ENCODE results near the gene NUP210.

The NUP210 gene

DNA sequence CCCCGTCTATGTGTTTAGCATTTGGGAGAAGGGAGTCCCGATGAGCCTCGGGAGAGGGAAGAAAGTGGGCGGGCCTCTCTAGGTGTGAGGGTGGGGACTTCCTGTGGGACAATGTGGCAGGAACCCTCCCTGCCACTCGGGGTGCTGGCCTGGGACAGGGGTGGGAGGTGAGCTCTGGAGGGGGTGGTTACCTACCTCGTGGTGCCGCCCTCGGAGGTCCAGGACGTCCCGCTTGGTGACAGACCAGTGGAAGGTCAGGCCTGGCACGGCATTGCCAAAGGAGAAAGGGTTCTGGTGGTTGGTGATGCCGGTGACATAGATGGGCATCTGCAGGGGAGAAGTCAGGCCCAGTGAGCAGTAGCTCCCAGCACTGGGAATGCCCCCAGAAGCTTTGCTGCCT lies 83.5 kb downstream of the NUP210 start:
- no peaks in the 10 kb centered on the region for H3K27me3 ChIP-seq (ENCODE audit: insufficient read depth, low read length, poor library complexity)
- no peak overlapping the region for H2AFZ ChIP-seq (ENCODE audit: low read depth, low read length)
- no peaks in the 10 kb centered on the region for H3K4me1 ChIP-seq (ENCODE audit: insufficient read depth, low read length)
- H3K4me3 ChIP-seq (ENCODE audit: low read depth in 1 of 2, low read length in 2 of 2), result no peak overlapping the region
- no peak for ATAC-seq (ENCODE audit: insufficient read depth, low read depth)
- no peak for TF ChIP-seq EZH2 (IDR thresholded peaks at IDR 0.05; ENCODE audit: borderline replicate concordance, low read depth, low read length, severe bottlenecking)
- TF ChIP-seq, protein P1, sequence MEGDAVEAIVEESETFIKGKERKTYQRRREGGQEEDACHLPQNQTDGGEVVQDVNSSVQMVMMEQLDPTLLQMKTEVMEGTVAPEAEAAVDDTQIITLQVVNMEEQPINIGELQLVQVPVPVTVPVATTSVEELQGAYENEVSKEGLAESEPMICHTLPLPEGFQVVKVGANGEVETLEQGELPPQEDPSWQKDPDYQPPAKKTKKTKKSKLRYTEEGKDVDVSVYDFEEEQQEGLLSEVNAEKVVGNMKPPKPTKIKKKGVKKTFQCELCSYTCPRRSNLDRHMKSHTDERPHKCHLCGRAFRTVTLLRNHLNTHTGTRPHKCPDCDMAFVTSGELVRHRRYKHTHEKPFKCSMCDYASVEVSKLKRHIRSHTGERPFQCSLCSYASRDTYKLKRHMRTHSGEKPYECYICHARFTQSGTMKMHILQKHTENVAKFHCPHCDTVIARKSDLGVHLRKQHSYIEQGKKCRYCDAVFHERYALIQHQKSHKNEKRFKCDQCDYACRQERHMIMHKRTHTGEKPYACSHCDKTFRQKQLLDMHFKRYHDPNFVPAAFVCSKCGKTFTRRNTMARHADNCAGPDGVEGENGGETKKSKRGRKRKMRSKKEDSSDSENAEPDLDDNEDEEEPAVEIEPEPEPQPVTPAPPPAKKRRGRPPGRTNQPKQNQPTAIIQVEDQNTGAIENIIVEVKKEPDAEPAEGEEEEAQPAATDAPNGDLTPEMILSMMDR (IDR thresholded peaks at IDR 0.05; ENCODE audit: borderline replicate concordance, extremely low read depth, low read length, poor library complexity, severe bottlenecking), result no peak
- H3K9ac ChIP-seq (ENCODE audit: low read depth, low read length), result no peak overlapping the region
- peaks cover 100% of the 10 kb centered on the region for H3K36me3 ChIP-seq (ENCODE audit: insufficient read depth, low read length)
- H4K20me1 ChIP-seq (ENCODE audit: insufficient read depth, low read length), result no peaks in the 10 kb centered on the region
- no peaks in the 10 kb centered on the region for H3K9me3 ChIP-seq (ENCODE audit: insufficient read depth, low read length, severe bottlenecking)
- peak overlapping the region; percentile 58 for H3K27ac ChIP-seq (ENCODE audit: low read length)
- no peak for DNase-seq
- no peak overlapping the region for H3K4me2 ChIP-seq (ENCODE audit: insufficient read depth, low read length)
- 0 out of 2 replicates have a peak, but pooled peaks cover 5% of the 10 kb centered on the region for H3K79me2 ChIP-seq (ENCODE audit: insufficient read depth, low read length)

DNA sequence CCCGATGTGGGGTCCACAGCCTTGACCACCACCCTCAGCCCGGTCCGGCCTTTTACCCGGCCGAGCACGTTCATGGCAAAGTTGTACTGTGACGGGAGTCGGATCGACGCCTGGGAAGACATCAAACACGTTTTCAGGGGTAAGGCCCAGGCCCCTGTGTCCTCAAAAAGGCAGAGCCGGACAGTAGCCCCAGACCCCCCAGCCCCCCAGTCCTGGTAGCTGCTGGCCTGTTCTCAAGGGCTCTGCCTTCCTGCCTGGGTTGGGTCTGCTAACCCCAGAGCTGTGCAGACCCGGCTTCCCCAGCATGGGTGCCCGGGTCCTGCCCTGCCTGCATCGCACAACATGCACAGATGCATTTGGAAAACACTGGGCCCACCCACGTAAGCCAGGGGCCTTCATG lies 84.6 kb downstream of the NUP210 start:
- ATAC-seq (ENCODE audit: insufficient read depth, low read depth), result no peak
- Histone ChIP-seq H3K4me3 (ENCODE audit: low read depth in 1 of 2, low read length in 2 of 2) (no peak overlapping the region), H3K4me2 (ENCODE audit: insufficient read depth, low read length) (no peak overlapping the region), H3K4me1 (ENCODE audit: insufficient read depth, low read length) (no peaks in the 10 kb centered on the region), H3K36me3 (ENCODE audit: insufficient read depth, low read length) (peaks cover 99% of the 10 kb centered on the region), H3K9ac (ENCODE audit: low read depth, low read length) (no peak overlapping the region), H3K79me2 (ENCODE audit: insufficient read depth, low read length) (no peaks in the 10 kb centered on the region), H3K27me3 (ENCODE audit: insufficient read depth, low read length, poor library complexity) (no peaks in the 10 kb centered on the region), H4K20me1 (ENCODE audit: insufficient read depth, low read length) (no peaks in the 10 kb centered on the region), H2AFZ (ENCODE audit: low read depth, low read length) (no peak overlapping the region), H3K27ac (ENCODE audit: low read length) (peak overlapping the region; percentile 49), H3K9me3 (ENCODE audit: insufficient read depth, low read length, severe bottlenecking) (no peaks in the 10 kb centered on the region)
- TF ChIP-seq EZH2 (IDR thresholded peaks at IDR 0.05; ENCODE audit: borderline replicate concordance, low read depth, low read length, severe bottlenecking), result no peak
- TF ChIP-seq, protein P1 (IDR thresholded peaks at IDR 0.05; ENCODE audit: borderline replicate concordance, extremely low read depth, low read length, poor library complexity, severe bottlenecking), result no peak
- DNase-seq, result no peak

DNA sequence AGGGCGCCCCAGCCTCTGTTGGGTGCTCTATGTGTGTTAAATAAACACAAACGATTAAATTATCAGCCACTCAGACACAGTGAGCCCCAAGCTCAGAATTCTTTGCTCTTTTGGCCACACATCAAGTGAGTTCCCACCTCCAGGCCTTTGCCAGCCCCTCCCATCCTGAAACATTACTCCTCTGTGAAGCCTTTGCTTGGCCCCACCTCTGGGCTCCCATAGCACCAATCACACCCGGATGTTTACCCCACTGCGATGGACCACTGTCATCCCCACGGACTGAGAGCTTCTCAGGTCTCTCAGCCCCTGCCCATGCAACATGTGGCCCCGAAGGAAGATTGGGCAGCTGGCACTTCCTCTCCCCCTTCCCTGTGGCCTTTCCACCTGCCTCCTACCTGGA lies 85.1 kb downstream of the NUP210 start:
- H3K9me3 ChIP-seq (ENCODE audit: insufficient read depth, low read length, severe bottlenecking), result no peaks in the 10 kb centered on the region
- H4K20me1 ChIP-seq (ENCODE audit: insufficient read depth, low read length), result no peaks in the 10 kb centered on the region
- peak overlapping the region; percentile 49 for H3K27ac ChIP-seq (ENCODE audit: low read length)
- H3K27me3 ChIP-seq (ENCODE audit: insufficient read depth, low read length, poor library complexity), result no peaks in the 10 kb centered on the region
- H3K79me2 ChIP-seq (ENCODE audit: insufficient read depth, low read length), result no peaks in the 10 kb centered on the region
- H3K9ac ChIP-seq (ENCODE audit: low read depth, low read length), result no peak overlapping the region
- no peak overlapping the region for H2AFZ ChIP-seq (ENCODE audit: low read depth, low read length)
- ATAC-seq (ENCODE audit: insufficient read depth, low read depth), result no peak
- no peak overlapping the region for H3K4me2 ChIP-seq (ENCODE audit: insufficient read depth, low read length)
- H3K4me3 ChIP-seq (ENCODE audit: low read depth in 1 of 2, low read length in 2 of 2), result no peak overlapping the region
- H3K4me1 ChIP-seq (ENCODE audit: insufficient read depth, low read length), result no peaks in the 10 kb centered on the region
- no peak for DNase-seq
- no peak for TF ChIP-seq EZH2 (IDR thresholded peaks at IDR 0.05; ENCODE audit: borderline replicate concordance, low read depth, low read length, severe bottlenecking)
- TF ChIP-seq, protein P1 (IDR thresholded peaks at IDR 0.05; ENCODE audit: borderline replicate concordance, extremely low read depth, low read length, poor library complexity, severe bottlenecking), result no peak
- H3K36me3 ChIP-seq (ENCODE audit: insufficient read depth, low read length), result peaks cover 99% of the 10 kb centered on the region
